Effector memory CD8-positive, alpha-beta T cell (primary cell): ENCODE data around the gene PHKA1.
"Not testable (repeated sequence)": the region's sequence is repeated elsewhere in the genome, so short reads cannot be mapped to it uniquely, and the experiment has no call there.

Experiments
- ATAC-seq: fragments of 150-1000 bp; cut with Tn5 transposase; replicated peaks from 2 replicates; pipeline ENCODE4 v1.10.0; 2021; ENCODE audit warnings: mild to moderate bottlenecking, moderate library complexity
- DNase-seq, 3 experiments: peaks; one replicate each; pipeline ENCODE4 v3.0.0; 2021
- H3K27ac Mint-ChIP-seq, 2 donors: one replicate each; pipeline ENCODE4 v1.8.0; 2022; ENCODE audit warnings: mild to moderate bottlenecking in 2 of 2, mixed read lengths in 2 of 2, moderate library complexity in 2 of 2
- H3K27me3 Mint-ChIP-seq, 2 donors: one replicate each; pipeline ENCODE4 v1.8.0; 2022; ENCODE audit warnings: mixed read lengths in 2 of 2
- H3K36me3 Mint-ChIP-seq: one replicate; pipeline ENCODE4 v1.8.0; 2022; ENCODE audit warnings: mild to moderate bottlenecking, moderate library complexity, mixed read lengths; ENCODE audit not compliant: insufficient read depth
- H3K4me1 Mint-ChIP-seq, 2 donors: one replicate each; pipeline ENCODE4 v1.8.0; 2022; ENCODE audit warnings: low read depth in 2 of 2, mixed read lengths in 2 of 2
- H3K4me3 Mint-ChIP-seq, 2 donors: one replicate each; pipeline ENCODE4 v1.8.0; 2022; ENCODE audit warnings: mild to moderate bottlenecking in 2 of 2, mixed read lengths in 2 of 2, moderate library complexity in 2 of 2
- H3K9me3 Mint-ChIP-seq, 2 donors: one replicate each; pipeline ENCODE4 v1.8.0; 2022; ENCODE audit warnings: mixed read lengths in 2 of 2

Gene PHKA1

GRCh38 chrX:72644946-72645345, 69.2 kb downstream of the PHKA1 start:
- no peak for ATAC-seq
- H3K27ac Mint-ChIP-seq = no peak overlapping the region
- H3K9me3 Mint-ChIP-seq = no peaks in the 10 kb centered on the region
- DNase-seq = no peak
- H3K27me3 Mint-ChIP-seq = no peaks in the 10 kb centered on the region
- no peak overlapping the region for H3K4me3 Mint-ChIP-seq
- H3K36me3 Mint-ChIP-seq = no peaks in the 10 kb centered on the region
- H3K4me1 Mint-ChIP-seq = no peaks in the 10 kb centered on the region

- no peaks in the 10 kb centered on the region for H3K9me3 Mint-ChIP-seq
- ATAC-seq (no peak), DNase-seq (no peak)
- no peaks in the 10 kb centered on the region for H3K36me3 Mint-ChIP-seq
- H3K4me3 Mint-ChIP-seq = no peak overlapping the region
- H3K27ac Mint-ChIP-seq = no peak overlapping the region
- H3K27me3 Mint-ChIP-seq = peaks cover 7 to 8% of the 10 kb centered on the region in 2 donors
- H3K4me1 Mint-ChIP-seq = no peaks in the 10 kb centered on the region
These were observed 72.5 kb downstream of the PHKA1 start for GRCh38 chrX:72641611-72642010.

- no peaks in the 10 kb centered on the region for H3K36me3 Mint-ChIP-seq
- ATAC-seq (no peak), DNase-seq (no peak)
- no peak overlapping the region for H3K27ac Mint-ChIP-seq
- peaks cover 7 to 8% of the 10 kb centered on the region in 2 donors for H3K27me3 Mint-ChIP-seq
- H3K9me3 Mint-ChIP-seq = no peaks in the 10 kb centered on the region
- H3K4me1 Mint-ChIP-seq = no peaks in the 10 kb centered on the region
- no peak overlapping the region for H3K4me3 Mint-ChIP-seq
These were observed 78.2 kb downstream of the PHKA1 start for GRCh38 chrX:72635930-72636329.

- Mint-ChIP-seq H3K4me3 (no peak overlapping the region), H3K9me3 (no peaks in the 10 kb centered on the region), H3K27ac (no peak overlapping the region)
These were observed 79.8 kb downstream of the PHKA1 start for GRCh38 chrX:72634331-72634730.

GRCh38 chrX:72630185-72630584, 83.9 kb downstream of the PHKA1 start:
- H3K27ac Mint-ChIP-seq = peak overlapping the region in 1 of 2 donors; percentile 22
- H3K36me3 Mint-ChIP-seq = no peaks in the 10 kb centered on the region
- no peaks in the 10 kb centered on the region for H3K9me3 Mint-ChIP-seq
- DNase-seq = no peak
- no peak overlapping the region for H3K4me3 Mint-ChIP-seq
- H3K4me1 Mint-ChIP-seq = no peaks in the 10 kb centered on the region
- ATAC-seq = no peak
- no peaks in the 10 kb centered on the region for H3K27me3 Mint-ChIP-seq

More at GRCh38 chrX:72634331-72634730, 79.8 kb downstream of the PHKA1 start:
- Mint-ChIP-seq H3K36me3 (no peaks in the 10 kb centered on the region), H3K27me3 (peaks cover 5 to 6% of the 10 kb centered on the region in 2 donors), H3K4me1 (no peaks in the 10 kb centered on the region)
- DNase-seq (no peak), ATAC-seq (no peak)

- ATAC-seq = no peak
- H3K4me3 Mint-ChIP-seq = no peak overlapping the region
These were observed 89.9 kb downstream of the PHKA1 start for GRCh38 chrX:72624194-72624593.

GRCh38 chrX:72621625-72622485, 92.3 kb downstream of the PHKA1 start:
- peaks cover 0 to 3% of the 10 kb centered on the region in 2 donors for H3K4me1 Mint-ChIP-seq
- H3K9me3 Mint-ChIP-seq = peaks cover 0 to 3% of the 10 kb centered on the region in 2 donors
- H3K4me3 Mint-ChIP-seq = no peak overlapping the region
- no peak for DNase-seq
- H3K27ac Mint-ChIP-seq = no peak overlapping the region
- H3K36me3 Mint-ChIP-seq = peaks cover 3% of the 10 kb centered on the region
- ATAC-seq = no peak
- H3K27me3 Mint-ChIP-seq = peaks cover 0 to 3% of the 10 kb centered on the region in 2 donors

More at GRCh38 chrX:72624194-72624593, 89.9 kb downstream of the PHKA1 start:
- no peak overlapping the region for H3K27ac Mint-ChIP-seq
- peaks cover 0 to 3% of the 10 kb centered on the region in 2 donors for H3K4me1 Mint-ChIP-seq
- no peaks in the 10 kb centered on the region for H3K27me3 Mint-ChIP-seq
- peaks cover 0 to 3% of the 10 kb centered on the region in 2 donors for H3K9me3 Mint-ChIP-seq
- DNase-seq = no peak
- H3K36me3 Mint-ChIP-seq = peaks cover 3% of the 10 kb centered on the region

GRCh38 chrX:72621163-72621562, 92.9 kb downstream of the PHKA1 start:
- ATAC-seq = no peak
- Mint-ChIP-seq H3K36me3 (peaks cover 3% of the 10 kb centered on the region), H3K27ac (no peak overlapping the region), H3K4me3 (no peak overlapping the region), H3K9me3 (peaks cover 0 to 3% of the 10 kb centered on the region in 2 donors), H3K4me1 (peaks cover 0 to 3% of the 10 kb centered on the region in 2 donors), H3K27me3 (peaks cover 0 to 5% of the 10 kb centered on the region in 2 donors)
- no peak for DNase-seq

GRCh38 chrX:72620550-72621145, 93.5 kb downstream of the PHKA1 start:
- H3K27me3 Mint-ChIP-seq = peaks cover 0 to 5% of the 10 kb centered on the region in 2 donors
- peak; percentile 37 for ATAC-seq

GRCh38 chrX:72609313-72609712, 104.8 kb downstream of the PHKA1 start:
- Mint-ChIP-seq H3K4me1 (no peaks in the 10 kb centered on the region), H3K27me3 (no peaks in the 10 kb centered on the region), H3K9me3 (no peaks in the 10 kb centered on the region), H3K4me3 (no peak overlapping the region), H3K27ac (no peak overlapping the region), H3K36me3 (no peaks in the 10 kb centered on the region)
- DNase-seq (no peak), ATAC-seq (no peak)

More at GRCh38 chrX:72620550-72621145, 93.5 kb downstream of the PHKA1 start:
- Mint-ChIP-seq H3K4me1 (peaks cover 0 to 3% of the 10 kb centered on the region in 2 donors), H3K4me3 (peak overlapping the region; percentile 42 to 50), H3K27ac (peak overlapping the region in 1 of 2 donors; percentile 5), H3K36me3 (peaks cover 3% of the 10 kb centered on the region), H3K9me3 (peaks cover 0 to 3% of the 10 kb centered on the region in 2 donors)
- peak in 1 of 3 experiments; percentile 1 for DNase-seq

GRCh38 chrX:72604705-72605104, 109.4 kb downstream of the PHKA1 start:
- Mint-ChIP-seq H3K4me1 (no peaks in the 10 kb centered on the region), H3K36me3 (no peaks in the 10 kb centered on the region), H3K9me3 (no peaks in the 10 kb centered on the region), H3K27me3 (no peaks in the 10 kb centered on the region), H3K27ac (peak overlapping the region in 1 of 2 donors; percentile 44), H3K4me3 (no peak overlapping the region)
- DNase-seq (no peak), ATAC-seq (no peak)

- peak overlapping the region in 1 of 2 donors; percentile 44 for H3K27ac Mint-ChIP-seq
- H3K9me3 Mint-ChIP-seq = no peaks in the 10 kb centered on the region
These were observed 110.0 kb downstream of the PHKA1 start for GRCh38 chrX:72604112-72604511.

GRCh38 chrX:72591038-72591437, 123.1 kb downstream of the PHKA1 start:
- H3K4me3 Mint-ChIP-seq, H3K36me3 Mint-ChIP-seq, H3K27me3 Mint-ChIP-seq, H3K9me3 Mint-ChIP-seq, DNase-seq, H3K4me1 Mint-ChIP-seq, ATAC-seq, H3K27ac Mint-ChIP-seq: not testable (repeated sequence)

More at GRCh38 chrX:72604112-72604511, 110.0 kb downstream of the PHKA1 start:
- Mint-ChIP-seq H3K4me3 (no peak overlapping the region), H3K27me3 (no peaks in the 10 kb centered on the region), H3K4me1 (no peaks in the 10 kb centered on the region), H3K36me3 (no peaks in the 10 kb centered on the region)
- DNase-seq = no peak
- no peak for ATAC-seq

GRCh38 chrX:72584163-72584562, 129.9 kb downstream of the PHKA1 start:
- no peak for DNase-seq
- Mint-ChIP-seq H3K27me3 (peaks cover 0 to 7% of the 10 kb centered on the region in 2 donors), H3K4me1 (no peaks in the 10 kb centered on the region), H3K9me3 (no peaks in the 10 kb centered on the region), H3K4me3 (no peak overlapping the region), H3K36me3 (no peaks in the 10 kb centered on the region), H3K27ac (no peak overlapping the region)
- ATAC-seq = no peak
